ENCODE results near the gene SLC25A41. TPM values are rescaled to one million over a fixed set of nuclear protein-coding genes. Genes with fewer than 3 reads are reported as not detected.

Gene SLC25A41
- polyA plus RNA-seq, 1 donor = 0.36 TPM

DNA sequence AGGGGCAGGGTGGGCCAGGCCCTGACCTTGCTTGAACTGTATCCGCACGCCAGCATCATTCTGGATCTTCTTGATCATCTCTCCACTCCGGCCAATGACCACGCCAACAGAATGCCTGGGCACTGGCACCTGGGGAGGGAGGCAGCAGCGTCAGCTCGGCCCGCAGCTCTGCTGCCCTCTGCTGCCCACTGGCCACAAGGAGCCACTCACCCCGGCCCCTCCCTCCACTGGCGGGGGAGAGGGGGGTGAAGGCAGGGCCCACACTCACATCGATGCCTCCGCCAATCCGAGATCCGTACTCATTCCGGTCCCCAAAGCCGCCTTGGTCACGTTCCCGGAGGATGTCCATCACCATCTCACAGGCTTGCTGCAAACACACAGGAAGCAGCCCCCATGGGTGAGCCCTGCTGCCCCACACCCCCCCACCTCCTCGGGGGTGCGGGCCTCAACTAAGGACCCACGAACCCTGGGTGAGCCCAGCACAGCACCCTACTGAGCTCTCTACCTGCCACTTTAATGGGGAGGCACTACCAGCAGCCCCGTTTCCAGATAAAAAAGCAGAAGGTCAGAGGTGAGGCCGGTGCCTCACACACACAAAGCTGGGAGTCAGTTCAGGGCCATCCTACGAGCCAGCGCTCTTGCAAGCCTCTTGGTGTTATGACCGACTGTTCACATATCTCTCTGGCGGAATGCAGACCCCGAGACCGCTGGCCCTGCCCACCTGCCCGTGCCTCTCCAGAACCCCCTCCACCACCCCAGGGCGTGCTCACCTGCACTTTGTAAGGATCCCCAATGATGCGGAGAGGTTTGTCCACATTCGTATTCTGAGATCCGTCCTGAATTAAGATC, 15.6 kb downstream of the SLC25A41 start:
- DNase-seq = no peak
- peaks cover 5% of the 10 kb centered on the region for H3K9me3 ChIP-seq (ENCODE audit: control insufficient read depth, low read depth, low read length)
- WGBS (ENCODE audit: insufficient coverage, low lambda C conversion rate) = no CpG with 5 or more reads among the region's 33 CpGs
- H3K36me3 ChIP-seq (ENCODE audit: control insufficient read depth, insufficient read depth, low read length) = peaks cover 86% of the 10 kb centered on the region
- H3K27me3 ChIP-seq (ENCODE audit: control insufficient read depth, insufficient read depth, low read length) = no peaks in the 10 kb centered on the region
- H3K27ac ChIP-seq (ENCODE audit: low read length) = no peak overlapping the region
- H3K4me3 ChIP-seq (ENCODE audit: low read length) = no peak overlapping the region
- H3K4me1 ChIP-seq (ENCODE audit: control insufficient read depth, insufficient read depth, low read length) = peaks cover 9% of the 10 kb centered on the region

DNA sequence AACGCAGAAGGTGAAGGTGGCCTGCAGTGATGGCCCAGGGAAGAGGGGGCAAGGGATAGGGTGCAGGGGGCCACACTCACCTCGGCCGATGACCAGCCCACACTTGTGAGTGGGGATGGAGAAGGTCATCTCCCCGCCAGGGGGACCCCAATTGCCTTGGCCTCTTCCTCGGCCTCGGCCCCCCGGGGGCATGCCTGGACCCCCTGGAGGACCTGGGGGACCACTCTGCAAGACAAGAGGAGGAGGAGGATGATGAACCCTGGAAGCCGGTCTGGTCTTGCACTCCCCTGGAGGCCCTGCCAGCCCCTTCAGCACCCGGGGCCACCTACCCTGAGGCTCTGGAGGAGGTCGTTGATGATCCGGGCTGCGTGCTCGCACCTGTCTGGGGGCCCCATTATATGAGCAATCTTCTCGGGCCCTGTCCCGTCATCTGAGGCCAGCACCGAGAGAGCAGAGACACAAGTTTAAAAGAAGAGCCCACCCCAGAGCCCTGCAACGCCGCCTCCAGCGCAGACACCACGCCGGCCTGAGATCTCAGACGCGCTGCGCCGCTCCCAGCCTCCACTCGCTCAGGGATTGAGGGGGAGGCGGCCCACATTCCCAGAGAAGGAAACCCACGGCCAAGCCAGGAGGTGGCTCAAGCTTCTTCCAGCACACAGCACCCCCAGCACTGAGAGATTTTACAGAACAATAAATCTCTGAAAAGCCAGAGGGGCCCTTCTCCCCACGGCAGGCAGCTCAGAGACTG, 16.7 kb downstream of the SLC25A41 start:
- Histone ChIP-seq H3K4me3 (ENCODE audit: low read length) (no peak overlapping the region), H3K27ac (ENCODE audit: low read length) (no peak overlapping the region), H3K27me3 (ENCODE audit: control insufficient read depth, insufficient read depth, low read length) (no peaks in the 10 kb centered on the region), H3K9me3 (ENCODE audit: control insufficient read depth, low read depth, low read length) (peaks cover 5% of the 10 kb centered on the region), H3K4me1 (ENCODE audit: control insufficient read depth, insufficient read depth, low read length) (peaks cover 3% of the 10 kb centered on the region), H3K36me3 (ENCODE audit: control insufficient read depth, insufficient read depth, low read length) (peaks cover 78% of the 10 kb centered on the region)
- no CpG with 5 or more reads among the region's 29 CpGs for WGBS (ENCODE audit: insufficient coverage, low lambda C conversion rate)
- DNase-seq = no peak

DNA sequence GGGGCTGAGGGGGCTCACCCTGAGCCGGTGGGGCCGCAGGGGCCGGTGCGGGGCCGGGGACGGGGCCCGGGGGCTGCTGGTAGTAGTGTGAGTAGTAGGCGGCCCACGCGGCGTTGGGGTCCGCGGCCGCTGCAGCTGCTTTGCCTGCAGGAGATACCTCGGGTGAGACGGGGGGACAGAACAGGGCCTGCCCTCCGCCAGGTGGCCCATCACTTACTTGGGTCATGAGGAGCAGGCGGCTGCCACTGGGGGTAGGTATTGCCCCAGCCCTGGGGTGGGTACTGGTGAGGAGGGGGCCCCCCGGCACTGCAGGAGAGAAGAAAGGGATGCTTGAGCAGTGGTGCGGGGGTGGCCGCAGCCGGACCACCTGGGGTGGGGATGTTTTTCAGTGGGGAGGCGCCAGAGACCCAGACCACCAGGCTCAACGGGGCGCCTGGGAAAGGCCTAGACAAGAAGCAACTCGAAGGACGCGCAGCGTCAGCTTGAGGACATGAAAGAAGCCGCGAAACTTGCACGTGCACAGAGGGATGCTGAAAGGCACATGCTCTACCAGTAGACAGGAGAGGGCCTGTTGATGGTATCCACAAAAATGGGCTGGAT, 17.9 kb downstream of the SLC25A41 start:
- 98% methylated on average over 8 of the region's 32 CpGs for WGBS (ENCODE audit: insufficient coverage, low lambda C conversion rate)
- no peak for DNase-seq
- Histone ChIP-seq H3K27ac (ENCODE audit: low read length) (no peak overlapping the region), H3K4me1 (ENCODE audit: control insufficient read depth, insufficient read depth, low read length) (peaks cover 3% of the 10 kb centered on the region), H3K27me3 (ENCODE audit: control insufficient read depth, insufficient read depth, low read length) (no peaks in the 10 kb centered on the region), H3K36me3 (ENCODE audit: control insufficient read depth, insufficient read depth, low read length) (peaks cover 67% of the 10 kb centered on the region), H3K9me3 (ENCODE audit: control insufficient read depth, low read depth, low read length) (peaks cover 5% of the 10 kb centered on the region), H3K4me3 (ENCODE audit: low read length) (no peak overlapping the region)

DNA sequence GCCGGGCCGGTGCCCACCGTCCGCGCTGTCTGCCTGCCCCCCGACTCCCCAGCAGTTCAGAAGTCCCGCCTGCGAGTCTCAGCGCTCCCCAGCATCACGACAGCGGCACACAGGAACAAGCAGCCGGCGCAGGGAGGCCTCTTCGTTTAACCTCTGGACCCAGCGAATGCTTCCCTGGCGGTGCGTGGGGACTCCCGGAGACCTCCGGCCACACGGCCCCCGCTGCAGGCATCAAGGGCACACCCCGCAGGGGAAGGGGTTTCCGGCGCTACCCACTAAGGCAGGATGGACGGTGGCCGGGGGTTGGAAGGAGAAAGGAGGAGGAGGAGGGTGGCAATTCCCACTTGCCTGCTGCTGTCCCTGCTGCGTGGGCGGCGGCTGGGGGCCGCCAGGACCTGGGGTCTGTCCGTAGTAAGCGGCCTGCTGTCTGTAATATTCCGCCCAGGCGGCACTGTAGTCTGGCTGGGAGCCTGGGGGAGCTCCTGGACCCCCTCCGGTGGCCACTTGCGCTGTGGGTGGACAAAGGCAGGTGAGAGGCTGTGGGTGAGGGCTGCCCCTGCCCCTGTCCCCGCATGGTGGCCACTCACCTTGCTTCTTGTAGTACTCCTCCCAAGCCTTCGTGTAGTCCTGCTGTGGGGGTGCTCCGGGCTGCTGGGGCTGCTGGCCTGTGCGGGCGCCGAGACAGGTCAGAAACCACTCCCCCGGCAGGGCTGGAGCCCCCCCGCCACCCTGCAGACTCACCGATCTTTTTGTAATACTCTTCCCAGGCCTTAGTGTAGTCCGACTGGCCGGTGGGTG, 18.6 kb downstream of the SLC25A41 start:
- no CpG with 5 or more reads among the region's 47 CpGs for WGBS (ENCODE audit: insufficient coverage, low lambda C conversion rate)
- Histone ChIP-seq H3K9me3 (ENCODE audit: control insufficient read depth, low read depth, low read length) (peaks cover 5% of the 10 kb centered on the region), H3K4me1 (ENCODE audit: control insufficient read depth, insufficient read depth, low read length) (peaks cover 3% of the 10 kb centered on the region), H3K27me3 (ENCODE audit: control insufficient read depth, insufficient read depth, low read length) (no peaks in the 10 kb centered on the region), H3K27ac (ENCODE audit: low read length) (no peak overlapping the region), H3K36me3 (ENCODE audit: control insufficient read depth, insufficient read depth, low read length) (peaks cover 60% of the 10 kb centered on the region), H3K4me3 (ENCODE audit: low read length) (no peak overlapping the region)
- DNase-seq = no peak

DNA sequence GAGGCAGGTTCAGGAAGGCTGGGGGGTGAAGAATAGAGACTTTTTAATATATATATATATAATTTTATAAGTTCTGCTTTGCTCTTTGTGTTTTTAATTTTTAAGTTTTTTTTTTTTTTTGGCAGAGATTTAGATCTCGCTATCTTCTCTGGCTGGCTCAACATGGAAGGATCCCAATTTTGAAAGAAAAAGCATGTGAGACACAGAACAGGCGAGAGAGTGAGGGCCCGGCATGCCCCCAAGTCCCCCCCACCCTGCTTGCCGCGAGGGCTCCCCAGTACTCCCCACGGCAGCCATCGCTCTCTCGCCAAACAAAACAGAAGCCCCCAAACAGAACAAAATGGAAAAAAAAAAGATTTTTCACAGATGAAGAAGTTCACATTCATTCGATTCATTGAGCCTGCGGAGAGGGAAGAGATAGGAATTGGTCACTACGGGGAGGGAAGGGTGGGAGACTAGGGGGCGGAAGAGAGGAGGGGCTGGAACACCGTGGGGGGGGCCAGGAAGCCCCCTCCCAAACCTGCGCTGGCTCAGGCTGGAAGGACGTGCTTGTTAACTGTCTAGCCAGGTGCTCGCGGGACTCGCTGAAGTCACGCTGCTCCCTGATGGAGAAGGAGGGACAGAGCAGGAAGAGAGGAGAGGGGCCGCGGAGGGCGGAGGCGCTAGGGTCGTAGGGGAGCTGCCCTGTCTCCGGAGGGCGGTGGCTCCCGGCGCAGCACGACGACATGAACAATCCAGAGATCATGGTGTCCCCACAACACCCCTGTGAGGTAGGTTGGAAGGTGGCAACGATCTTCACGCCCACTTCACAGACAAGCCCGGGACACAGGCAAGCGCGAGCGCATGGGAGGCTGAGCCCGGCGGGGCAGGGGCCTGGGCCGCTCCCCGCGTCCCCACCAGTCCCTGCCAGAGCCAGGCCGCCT, 19.6 kb downstream of the SLC25A41 start:
- WGBS (ENCODE audit: insufficient coverage, low lambda C conversion rate) = no CpG with 5 or more reads among the region's 42 CpGs
- peaks cover 3% of the 10 kb centered on the region for H3K4me1 ChIP-seq (ENCODE audit: control insufficient read depth, insufficient read depth, low read length)
- no peaks in the 10 kb centered on the region for H3K27me3 ChIP-seq (ENCODE audit: control insufficient read depth, insufficient read depth, low read length)
- peaks cover 50% of the 10 kb centered on the region for H3K36me3 ChIP-seq (ENCODE audit: control insufficient read depth, insufficient read depth, low read length)
- H3K4me3 ChIP-seq (ENCODE audit: low read length) = no peak overlapping the region
- no peak overlapping the region for H3K27ac ChIP-seq (ENCODE audit: low read length)
- H3K9me3 ChIP-seq (ENCODE audit: control insufficient read depth, low read depth, low read length) = peaks cover 5% of the 10 kb centered on the region
- no peak for DNase-seq

DNA sequence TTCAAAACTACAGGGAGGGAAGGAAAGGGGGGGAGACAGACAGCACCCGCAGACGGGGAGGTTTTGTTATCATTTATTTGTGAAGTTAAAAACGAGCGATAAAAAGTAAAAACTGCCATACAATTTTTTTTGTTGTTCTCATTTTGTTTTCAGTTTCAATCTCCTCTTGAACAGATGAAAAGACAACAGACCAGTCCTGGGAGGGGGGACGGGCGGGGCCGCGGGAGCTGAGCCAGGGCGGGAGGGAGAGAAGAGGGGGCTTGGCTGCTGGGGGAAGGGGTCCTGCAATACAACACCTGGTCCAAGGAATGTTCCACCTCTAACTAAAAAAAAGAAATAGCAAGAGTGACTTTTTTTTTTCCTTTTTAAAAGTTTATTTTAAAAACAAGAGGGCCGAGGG, 20.3 kb downstream of the SLC25A41 start:
- Histone ChIP-seq H3K27me3 (ENCODE audit: control insufficient read depth, insufficient read depth, low read length) (no peaks in the 10 kb centered on the region), H3K36me3 (ENCODE audit: control insufficient read depth, insufficient read depth, low read length) (peaks cover 43% of the 10 kb centered on the region), H3K4me1 (ENCODE audit: control insufficient read depth, insufficient read depth, low read length) (peaks cover 3% of the 10 kb centered on the region), H3K9me3 (ENCODE audit: control insufficient read depth, low read depth, low read length) (peaks cover 5% of the 10 kb centered on the region), H3K4me3 (ENCODE audit: low read length) (no peak overlapping the region), H3K27ac (ENCODE audit: low read length) (no peak overlapping the region)
- DNase-seq = no peak
- WGBS (ENCODE audit: insufficient coverage, low lambda C conversion rate) = 31% methylated on average over 5 of the region's 10 CpGs

DNA sequence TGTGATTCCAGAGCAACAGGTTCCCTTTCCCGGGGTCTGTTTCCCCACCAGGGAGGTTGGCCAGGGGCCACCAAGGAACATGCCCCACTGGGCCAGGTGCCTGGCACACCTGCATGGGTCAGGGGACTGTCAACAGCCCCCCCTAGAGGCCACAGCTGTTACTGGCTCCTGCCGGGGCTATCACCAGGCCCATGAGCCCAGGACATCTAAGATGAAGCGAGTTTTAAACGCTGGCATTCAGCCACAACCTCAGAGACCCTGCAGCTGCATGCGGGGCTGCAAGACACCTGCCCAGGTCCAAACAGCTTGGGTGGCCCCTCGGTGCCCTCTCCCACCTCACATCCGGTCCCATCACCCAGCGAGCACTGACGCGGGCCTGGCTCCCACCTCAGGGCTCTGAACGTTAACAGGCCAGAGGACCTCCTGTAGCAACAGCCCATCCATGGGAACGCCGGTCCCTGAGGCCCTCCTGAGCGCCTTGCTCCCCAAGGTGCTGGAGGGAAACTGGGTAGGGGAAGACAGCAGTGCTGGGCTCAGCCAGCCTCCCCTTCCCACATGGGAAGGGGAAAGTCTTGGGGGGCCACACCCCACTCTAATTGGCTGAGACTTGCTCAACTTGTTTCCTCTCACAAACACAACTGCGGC, 21.0 kb downstream of the SLC25A41 start:
- Histone ChIP-seq H3K27me3 (ENCODE audit: control insufficient read depth, insufficient read depth, low read length) (no peaks in the 10 kb centered on the region), H3K9me3 (ENCODE audit: control insufficient read depth, low read depth, low read length) (peaks cover 5% of the 10 kb centered on the region), H3K4me3 (ENCODE audit: low read length) (no peak overlapping the region), H3K36me3 (ENCODE audit: control insufficient read depth, insufficient read depth, low read length) (peaks cover 36% of the 10 kb centered on the region), H3K27ac (ENCODE audit: low read length) (peak overlapping the region; percentile 41), H3K4me1 (ENCODE audit: control insufficient read depth, insufficient read depth, low read length) (peaks cover 3% of the 10 kb centered on the region)
- WGBS (ENCODE audit: insufficient coverage, low lambda C conversion rate) = no CpG with 5 or more reads among the region's 15 CpGs
- peak; percentile 48 to 57 for DNase-seq

DNA sequence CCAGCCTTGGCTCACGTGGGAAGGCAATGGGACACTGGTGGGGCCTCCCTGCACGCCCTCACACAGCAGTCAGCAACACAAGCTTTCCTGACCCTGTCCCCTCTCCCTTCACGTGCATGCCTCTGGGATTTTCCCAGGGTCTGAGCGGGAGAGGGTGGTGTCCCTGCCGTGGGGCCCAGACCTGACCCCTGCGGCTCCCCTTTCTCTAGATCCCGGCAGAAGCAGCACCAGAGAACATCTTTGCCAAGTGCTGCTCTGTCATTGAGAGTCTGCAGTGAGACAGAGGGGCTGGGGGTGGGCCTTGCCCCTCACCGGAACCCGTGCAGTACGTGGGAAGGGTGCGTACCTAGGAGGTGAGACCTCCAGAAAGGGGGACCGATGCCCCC, 21.5 kb downstream of the SLC25A41 start:
- peak in 1 of 2 donors; percentile 34 for DNase-seq
- Histone ChIP-seq H3K4me1 (ENCODE audit: control insufficient read depth, insufficient read depth, low read length) (peaks cover 3% of the 10 kb centered on the region), H3K27me3 (ENCODE audit: control insufficient read depth, insufficient read depth, low read length) (no peaks in the 10 kb centered on the region), H3K9me3 (ENCODE audit: control insufficient read depth, low read depth, low read length) (peaks cover 5% of the 10 kb centered on the region), H3K27ac (ENCODE audit: low read length) (peak overlapping the region; percentile 41), H3K36me3 (ENCODE audit: control insufficient read depth, insufficient read depth, low read length) (peaks cover 31% of the 10 kb centered on the region), H3K4me3 (ENCODE audit: low read length) (no peak overlapping the region)
- no CpG with 5 or more reads among the region's 12 CpGs for WGBS (ENCODE audit: insufficient coverage, low lambda C conversion rate)

DNA sequence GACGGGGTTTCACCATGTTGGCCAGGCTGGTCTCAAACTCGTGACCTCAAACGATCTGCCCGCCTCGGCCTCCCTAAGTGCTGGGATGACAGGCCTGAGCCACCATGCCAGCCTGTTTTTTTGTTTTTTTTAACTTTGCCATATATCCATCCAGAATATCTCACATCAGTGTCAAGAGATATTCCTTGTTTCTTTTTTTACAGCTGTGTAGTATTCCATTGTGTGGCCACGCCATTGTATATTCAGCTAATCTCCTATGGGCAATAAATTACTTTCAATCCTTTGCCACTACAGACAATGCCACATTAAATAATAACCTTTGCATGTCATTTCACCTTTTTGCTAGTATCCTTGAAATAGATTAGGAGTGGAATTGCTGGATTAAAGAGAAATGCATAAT, 24.2 kb downstream of the SLC25A41 start:
- no peak for DNase-seq
- WGBS (ENCODE audit: insufficient coverage, low lambda C conversion rate) = 88% methylated on average over 5 of the region's 6 CpGs
- peaks cover 5% of the 10 kb centered on the region for H3K4me1 ChIP-seq (ENCODE audit: control insufficient read depth, insufficient read depth, low read length)
- H3K27me3 ChIP-seq (ENCODE audit: control insufficient read depth, insufficient read depth, low read length) = no peaks in the 10 kb centered on the region
- H3K9me3 ChIP-seq (ENCODE audit: control insufficient read depth, low read depth, low read length) = no peaks in the 10 kb centered on the region
- H3K27ac ChIP-seq (ENCODE audit: low read length) = no peak overlapping the region
- peaks cover 5% of the 10 kb centered on the region for H3K36me3 ChIP-seq (ENCODE audit: control insufficient read depth, insufficient read depth, low read length)
- H3K4me3 ChIP-seq (ENCODE audit: low read length) = no peak overlapping the region
